Tibial nerve (tissue), 4 donors: ENCODE results near the gene PLSCR4.

Experiments
- CTCF ChIP-seq, 5 experiments: fragments of 200-600 bp in 3 of 5; fragments of 450-650 bp in 2 of 5; sonication (generic) in 3 of 5; IDR thresholded peaks; one replicate each; pipeline ENCODE4 v1.5.1; 2016 to 2019; ENCODE audit warnings: antibody characterized with exemption in 5 of 5, mild to moderate bottlenecking in 3 of 5, moderate library complexity in 2 of 5
- EP300 ChIP-seq, 2 donors: sonication (generic); formaldehyde crosslinking; IDR thresholded peaks; one replicate each; pipeline ENCODE4 v1.6.1; 2017; ENCODE audit warnings: antibody characterized with exemption in 2 of 2, mild to moderate bottlenecking in 1 of 2

GRCh38 chr3:146165877-146166276 lies 85.0 kb downstream of the PLSCR4 start:
- TF ChIP-seq EP300 (IDR thresholded peaks at IDR 0.05) = no peak
- TF ChIP-seq CTCF (IDR thresholded peaks at IDR 0.05) = no peak
